CD4-positive, CD25-positive, alpha-beta regulatory T cell (primary cell): Measurements from ENCODE around the gene SATB2. TPM values are rescaled to one million over a fixed set of nuclear protein-coding genes. Genes with fewer than 3 reads are reported as not detected.
A peak's percentile ranks its signal among the peaks of the same experiment; 100 is the strongest.

Experiments
- ATAC-seq, 2 donors: fragments of 150-1000 bp; cut with Tn5 transposase; one replicate each; pipeline ENCODE4 v1.10.0; 2021; ENCODE audit warnings: low read depth in 2 of 2, moderate number of reproducible peaks in 2 of 2, moderate library complexity in 1 of 2
- DNase-seq, 3 donors: peaks; one replicate each; pipeline versions ENCODE4 v3.0.0 to v3.0.0-alpha.2; 2012 to 2022; ENCODE audit warnings: mixed read lengths in 1 of 3
- H3K27ac ChIP-seq: one replicate; pipeline ENCODE4 v1.7.0; 2013; ENCODE audit warnings: mild to moderate bottlenecking, low read length; ENCODE audit not compliant: insufficient read depth, poor library complexity, severe bottlenecking
- H3K27me3 ChIP-seq: one replicate; pipeline ENCODE4 v1.7.0; 2013; ENCODE audit warnings: low read length; ENCODE audit not compliant: control insufficient read depth, insufficient read depth
- H3K36me3 ChIP-seq: one replicate; pipeline ENCODE4 v1.7.0; 2013; ENCODE audit warnings: mild to moderate bottlenecking, low read length, moderate library complexity; ENCODE audit not compliant: control insufficient read depth, insufficient read depth
- H3K4me1 ChIP-seq: 2 replicates; pipeline ENCODE4 v1.7.0; 2013; ENCODE audit warnings: mild to moderate bottlenecking, low read length; ENCODE audit not compliant: insufficient read depth, control insufficient read depth, poor library complexity, severe bottlenecking
- H3K4me3 ChIP-seq: one replicate; pipeline ENCODE4 v1.7.0; 2013; ENCODE audit warnings: low read depth, mild to moderate bottlenecking, low read length, moderate library complexity
- H3K9me3 ChIP-seq, 2 experiments: 1 replicate in 1 of 2; 2 replicates in 1 of 2; pipeline ENCODE4 v1.7.0; 2013; ENCODE audit warnings: low read length in 2 of 2, mild to moderate bottlenecking in 1 of 2, moderate library complexity in 1 of 2; ENCODE audit not compliant: control insufficient read depth in 2 of 2
- H3K27ac Mint-ChIP-seq, 3 donors: one replicate each; pipeline ENCODE4 v1.8.0; 2020 to 2022; ENCODE audit warnings: mild to moderate bottlenecking in 3 of 3, mixed read lengths in 3 of 3, moderate library complexity in 2 of 3
- H3K27me3 Mint-ChIP-seq: one replicate; pipeline ENCODE4 v1.8.0; 2022; ENCODE audit warnings: mild to moderate bottlenecking, mixed read lengths
- H3K36me3 Mint-ChIP-seq: one replicate; pipeline ENCODE4 v1.8.0; 2020; ENCODE audit warnings: mixed read lengths
- H3K4me1 Mint-ChIP-seq, 4 donors: one replicate each; pipeline ENCODE4 v1.8.0; 2020 to 2022; ENCODE audit warnings: mixed read lengths in 4 of 4, mild to moderate bottlenecking in 1 of 4
- H3K4me3 Mint-ChIP-seq, 4 donors: one replicate each; pipeline ENCODE4 v1.8.0; 2020 to 2022; ENCODE audit warnings: mild to moderate bottlenecking in 4 of 4, mixed read lengths in 4 of 4, moderate library complexity in 3 of 4
- H3K9me3 Mint-ChIP-seq, 7 donors: one replicate each; pipeline ENCODE4 v1.8.0; 2020 to 2022; ENCODE audit warnings: mixed read lengths in 7 of 7, mild to moderate bottlenecking in 3 of 7, moderate library complexity in 2 of 7
- polyA plus RNA-seq, 4 donors: library from polyadenylated mRNA; unstranded; fragments of 300-500 nt; fragmentation: Illumina TruSeq; gene quantifications; one replicate each; pipeline ENCODE4 v1.2.3, GENCODE V29; 2021
- total RNA-seq: library from RNA; stranded (reverse); gene quantifications from one replicate; pipeline ENCODE4 v1.2.3, GENCODE V29; 2022

The SATB2 gene
- total and polyA plus RNA-seq, 5 donors from 2014 or later: 0.05 TPM; not detected in 4

DNA sequence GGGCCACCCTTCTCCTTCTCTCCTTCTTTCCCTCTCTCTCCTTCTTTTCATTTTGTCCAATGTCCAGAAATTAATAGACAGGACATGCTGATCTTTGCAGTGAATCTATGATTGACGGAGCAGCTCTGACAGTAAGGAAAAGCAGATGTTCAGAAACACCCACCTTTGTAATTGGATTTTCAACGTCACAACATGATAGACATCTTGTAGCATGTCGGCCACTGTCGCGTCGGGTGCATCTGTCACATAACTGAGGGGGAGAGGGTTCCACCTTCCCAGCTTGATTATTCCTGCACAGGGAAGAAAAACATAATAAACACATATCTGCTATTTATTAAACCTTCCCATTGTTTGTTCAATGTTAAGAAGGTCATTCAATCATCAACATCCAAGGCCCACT lies 76.2 kb downstream of the SATB2 start:
- no peak overlapping the region for H3K27ac Mint-ChIP-seq
- DNase-seq (no peak), ATAC-seq (no peak)
- H3K27me3 Mint-ChIP-seq: peaks cover 9% of the 10 kb centered on the region
- Histone ChIP-seq H3K4me3 (no peak overlapping the region), H3K9me3 (no peaks in the 10 kb centered on the region), H3K27ac (no peak overlapping the region), H3K27me3 (no peaks in the 10 kb centered on the region), H3K36me3 (no peaks in the 10 kb centered on the region), H3K4me1 (no peaks in the 10 kb centered on the region)
- H3K36me3 Mint-ChIP-seq: no peaks in the 10 kb centered on the region
- peaks cover 0 to 4% (median 0%) of the 10 kb centered on the region in 4 donors for H3K4me1 Mint-ChIP-seq
- peaks cover 0 to 1% (median 0%) of the 10 kb centered on the region in 7 donors for H3K9me3 Mint-ChIP-seq
- H3K4me3 Mint-ChIP-seq: no peak overlapping the region

DNA sequence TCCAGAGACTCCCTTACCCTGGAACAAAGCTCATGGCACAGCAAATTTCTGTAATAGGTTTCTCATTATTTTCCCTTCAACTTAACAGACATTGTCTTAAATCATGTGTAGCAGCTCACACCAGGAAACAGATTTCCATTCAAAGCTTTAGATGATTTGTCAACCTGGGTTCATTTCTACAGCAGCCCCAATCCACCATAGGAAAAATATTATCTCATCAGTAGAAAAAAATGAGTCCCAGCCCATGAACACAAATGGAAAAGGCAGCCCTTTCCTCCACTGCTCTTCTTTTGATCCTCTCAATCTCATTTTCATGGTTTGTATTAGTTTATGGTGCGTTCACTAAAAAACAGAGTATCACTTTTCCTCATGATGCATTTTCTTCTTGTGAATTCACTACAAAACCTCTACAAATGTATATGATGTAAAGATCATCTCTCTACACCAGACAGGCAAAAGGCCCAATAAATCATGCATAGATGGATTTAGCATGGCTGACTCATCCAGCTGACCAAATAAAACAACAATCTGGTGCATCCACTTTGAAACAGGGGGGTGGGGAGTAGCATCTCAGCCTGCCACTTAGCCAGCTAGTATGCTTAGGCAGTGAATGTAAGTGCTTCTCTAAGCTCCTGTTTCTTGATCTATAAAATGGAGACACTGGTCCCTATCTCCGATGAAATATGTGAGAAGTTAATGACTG lies 78.6 kb downstream of the SATB2 start:
- no peaks in the 10 kb centered on the region for H3K9me3 ChIP-seq
- no peaks in the 10 kb centered on the region for H3K27me3 ChIP-seq
- H3K4me1 Mint-ChIP-seq: peaks cover 0 to 4% (median 0%) of the 10 kb centered on the region in 4 donors
- H3K36me3 Mint-ChIP-seq: no peaks in the 10 kb centered on the region
- H3K4me3 ChIP-seq: no peak overlapping the region
- H3K4me3 Mint-ChIP-seq: no peak overlapping the region
- no peak overlapping the region for H3K27ac Mint-ChIP-seq
- no peaks in the 10 kb centered on the region for H3K4me1 ChIP-seq
- H3K27me3 Mint-ChIP-seq: peaks cover 12% of the 10 kb centered on the region
- H3K27ac ChIP-seq: no peak overlapping the region
- no peaks in the 10 kb centered on the region for H3K36me3 ChIP-seq
- no peak for DNase-seq
- H3K9me3 Mint-ChIP-seq: peaks cover 0 to 1% (median 0%) of the 10 kb centered on the region in 7 donors
- ATAC-seq: no peak

- Mint-ChIP-seq H3K27ac (no peak overlapping the region), H3K4me3 (no peak overlapping the region), H3K4me1 (no peaks in the 10 kb centered on the region), H3K27me3 (peaks cover 5% of the 10 kb centered on the region), H3K36me3 (no peaks in the 10 kb centered on the region), H3K9me3 (peaks cover 0 to 2% (median 0%) of the 10 kb centered on the region in 7 donors)
- Histone ChIP-seq H3K9me3 (no peaks in the 10 kb centered on the region), H3K27ac (no peak overlapping the region), H3K36me3 (no peaks in the 10 kb centered on the region), H3K4me1 (no peaks in the 10 kb centered on the region), H3K27me3 (peaks cover 2% of the 10 kb centered on the region), H3K4me3 (no peak overlapping the region)
- DNase-seq: no peak
- ATAC-seq: no peak
Measured at GRCh38 chr2:199370150-199370780, 87.5 kb downstream of the SATB2 start.

GRCh38 chr2:199366406-199366805 lies 91.3 kb downstream of the SATB2 start:
- no peaks in the 10 kb centered on the region for H3K36me3 Mint-ChIP-seq

DNA sequence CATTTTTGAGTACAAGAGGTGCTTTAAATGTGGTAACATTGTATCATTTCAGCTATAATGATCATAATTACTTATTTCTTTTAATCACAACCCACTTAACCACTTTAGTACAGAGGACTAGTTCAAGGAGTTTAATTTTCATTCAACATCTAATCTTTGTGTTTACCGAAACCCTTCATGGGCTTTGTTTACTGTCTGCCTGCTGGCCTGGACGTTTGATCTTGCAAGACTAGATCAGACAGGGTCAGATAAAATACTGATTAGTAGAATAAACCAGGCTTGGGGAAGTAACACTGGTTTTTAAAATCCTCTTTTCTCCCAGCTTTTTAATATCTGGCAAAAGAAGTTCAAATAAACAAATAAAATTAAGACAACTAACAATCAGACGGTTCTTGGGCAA lies 93.6 kb downstream of the SATB2 start:
- H3K9me3 Mint-ChIP-seq: peaks cover 0 to 4% (median 0%) of the 10 kb centered on the region in 7 donors

More at GRCh38 chr2:199366406-199366805, 91.3 kb downstream of the SATB2 start:
- H3K36me3 ChIP-seq: no peaks in the 10 kb centered on the region
- Mint-ChIP-seq H3K9me3 (peaks cover 0 to 3% (median 0%) of the 10 kb centered on the region in 7 donors), H3K4me3 (no peak overlapping the region), H3K4me1 (no peaks in the 10 kb centered on the region), H3K27ac (no peak overlapping the region), H3K27me3 (no peaks in the 10 kb centered on the region)
- H3K27me3 ChIP-seq: peaks cover 2% of the 10 kb centered on the region
- H3K27ac ChIP-seq: no peak overlapping the region
- no peaks in the 10 kb centered on the region for H3K4me1 ChIP-seq
- H3K9me3 ChIP-seq: no peaks in the 10 kb centered on the region
- no peak overlapping the region for H3K4me3 ChIP-seq
- no peak for ATAC-seq
- DNase-seq: no peak

GRCh38 chr2:199356412-199356811 lies 101.3 kb downstream of the SATB2 start:
- Mint-ChIP-seq H3K4me1 (no peaks in the 10 kb centered on the region), H3K27ac (no peak overlapping the region)

More for the DNA sequence above, 93.6 kb downstream of the SATB2 start:
- H3K27ac Mint-ChIP-seq: no peak overlapping the region
- no peak overlapping the region for H3K27ac ChIP-seq
- no peaks in the 10 kb centered on the region for H3K36me3 Mint-ChIP-seq
- ATAC-seq (no peak), DNase-seq (no peak)
- H3K9me3 ChIP-seq: no peaks in the 10 kb centered on the region
- no peaks in the 10 kb centered on the region for H3K27me3 Mint-ChIP-seq
- no peak overlapping the region for H3K4me3 ChIP-seq
- no peaks in the 10 kb centered on the region for H3K36me3 ChIP-seq
- H3K4me3 Mint-ChIP-seq: no peak overlapping the region
- no peaks in the 10 kb centered on the region for H3K4me1 ChIP-seq
- H3K27me3 ChIP-seq: peaks cover 2% of the 10 kb centered on the region
- no peaks in the 10 kb centered on the region for H3K4me1 Mint-ChIP-seq

GRCh38 chr2:199348871-199349270 lies 108.9 kb downstream of the SATB2 start:
- Histone ChIP-seq H3K36me3 (no peaks in the 10 kb centered on the region), H3K4me1 (no peaks in the 10 kb centered on the region), H3K4me3 (no peak overlapping the region), H3K27ac (no peak overlapping the region), H3K9me3 (no peaks in the 10 kb centered on the region), H3K27me3 (no peaks in the 10 kb centered on the region)
- DNase-seq: no peak
- peaks cover 4% of the 10 kb centered on the region for H3K27me3 Mint-ChIP-seq
- H3K4me3 Mint-ChIP-seq: no peak overlapping the region
- H3K9me3 Mint-ChIP-seq: peaks cover 0 to 4% (median 0%) of the 10 kb centered on the region in 7 donors
- no peak for ATAC-seq
- no peaks in the 10 kb centered on the region for H3K36me3 Mint-ChIP-seq
- no peaks in the 10 kb centered on the region for H3K4me1 Mint-ChIP-seq
- H3K27ac Mint-ChIP-seq: peak overlapping the region in 1 of 3 donors; percentile 21

More at GRCh38 chr2:199356412-199356811, 101.3 kb downstream of the SATB2 start:
- no peaks in the 10 kb centered on the region for H3K27me3 Mint-ChIP-seq
- Histone ChIP-seq H3K4me1 (no peaks in the 10 kb centered on the region), H3K9me3 (no peaks in the 10 kb centered on the region), H3K36me3 (no peaks in the 10 kb centered on the region), H3K4me3 (no peak overlapping the region), H3K27ac (no peak overlapping the region), H3K27me3 (no peaks in the 10 kb centered on the region)
- peaks cover 0 to 3% (median 0%) of the 10 kb centered on the region in 7 donors for H3K9me3 Mint-ChIP-seq
- ATAC-seq (no peak), DNase-seq (no peak)
- H3K4me3 Mint-ChIP-seq: no peak overlapping the region
- no peaks in the 10 kb centered on the region for H3K36me3 Mint-ChIP-seq
